SK-N-MC (cell line): Measurements from ENCODE around the gene PDK1.
"Not testable (repeated sequence)": the region's sequence is repeated elsewhere in the genome, so short reads cannot be mapped to it uniquely, and the experiment has no call there.

Source experiments
- EZH2 ChIP-seq: fragments of 200-600 bp; sonication (generic); IDR thresholded peaks from one replicate; pipeline ENCODE4 v1.6.1; 2017; ENCODE audit warnings: antibody characterized with exemption
- POLR2AphosphoS5 ChIP-seq: IDR thresholded peaks from 2 replicates; pipeline ENCODE4 v1.6.1; 2012; ENCODE audit warnings: mild to moderate bottlenecking, low read depth, low read length, borderline replicate concordance

DNA sequence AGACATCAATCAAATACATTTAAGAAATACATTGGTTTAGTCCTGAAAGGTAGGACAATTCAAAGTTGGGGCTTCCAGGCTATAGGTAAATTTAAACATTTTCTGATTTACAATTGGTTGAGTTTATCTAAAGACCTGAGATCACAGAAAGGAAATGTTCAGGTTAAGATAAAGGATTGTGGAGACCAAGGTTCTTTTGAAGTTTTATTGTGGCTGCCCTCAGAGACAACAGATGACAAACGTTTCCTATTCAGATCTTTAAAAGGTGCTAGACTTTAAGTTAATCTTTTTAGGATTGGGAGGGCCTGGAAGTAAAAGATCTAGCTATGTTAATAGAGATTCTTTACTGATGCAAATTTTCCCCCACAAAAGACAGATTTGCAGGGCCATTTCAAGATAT lies 6.1 kb upstream of the PDK1 start:
- TF ChIP-seq EZH2, POLR2AphosphoS5: not testable (repeated sequence)
